Cerebellar nuclear complex (tissue), 1 donor: Measurements from ENCODE around the gene COL11A2.
"Not testable (repeated sequence)": the region's sequence is repeated elsewhere in the genome, so short reads cannot be mapped to it uniquely, and the experiment has no call there.

Experiments
- DNase-seq, 2 experiments: peaks; one replicate each; lab custom pipeline; 2025; lab: John Stamatoyannopoulos, UW

Gene COL11A2

DNA sequence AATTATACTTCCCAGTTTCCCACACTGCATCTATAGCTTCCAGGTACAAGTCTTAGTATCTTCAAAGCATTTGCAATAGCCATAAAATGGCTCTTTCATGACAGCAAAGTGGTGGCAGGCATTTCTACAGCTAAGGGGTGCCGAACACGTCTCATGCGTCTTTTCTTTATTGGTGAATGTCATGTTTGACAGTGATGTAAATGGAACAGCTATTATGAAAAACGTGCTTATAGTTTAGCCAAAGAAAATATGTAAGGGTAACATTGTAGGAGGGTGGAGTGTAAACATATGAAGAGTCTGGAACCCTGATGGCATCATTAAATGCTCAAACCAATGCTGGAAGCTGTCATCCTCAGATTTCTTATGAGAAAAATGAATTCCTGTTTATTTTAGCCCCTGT lies 37.9 kb downstream of the COL11A2 start:
- DNase-seq, result no peak

DNA sequence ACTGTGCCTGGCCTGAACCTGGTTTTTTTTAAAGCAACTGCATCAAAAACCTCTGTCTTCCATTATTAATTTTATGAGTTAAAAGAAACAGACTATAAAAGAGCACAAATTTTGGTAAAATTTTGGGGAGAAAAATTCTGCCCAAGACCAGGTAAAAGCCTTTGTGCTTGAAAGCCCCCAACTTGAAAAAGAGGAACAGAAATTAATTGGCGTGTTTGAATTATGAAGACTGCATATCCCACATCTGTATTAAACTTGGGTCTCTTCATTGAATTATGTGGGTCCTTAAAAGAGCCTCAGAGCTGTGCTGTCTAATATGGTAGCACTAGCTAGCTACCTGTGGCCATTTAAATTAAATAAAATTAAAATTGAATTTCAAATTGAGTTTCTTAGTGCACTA lies 41.2 kb downstream of the COL11A2 start:
- no peak for DNase-seq

DNA sequence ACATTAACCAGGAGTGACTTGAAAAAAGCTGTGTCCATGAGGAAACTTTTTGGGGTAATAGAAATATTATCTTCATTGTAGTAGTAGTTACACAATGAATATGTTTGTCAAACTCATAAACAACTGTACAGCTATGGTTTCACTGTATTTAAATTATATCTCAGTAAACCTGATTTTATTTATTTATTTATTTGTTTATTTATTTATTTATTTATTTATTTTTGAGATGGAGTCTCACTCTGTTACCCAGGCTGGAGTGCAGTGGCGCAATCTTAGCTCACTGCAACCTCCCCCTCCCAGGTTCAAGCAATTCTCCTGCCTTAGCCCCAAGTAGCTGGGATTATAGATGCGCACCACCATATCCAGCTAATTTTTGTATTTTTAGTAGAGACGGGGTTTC lies 41.7 kb downstream of the COL11A2 start:
- DNase-seq, result not testable (repeated sequence)

- peak in 1 of 2 experiments; percentile 28 for DNase-seq
These were observed 44.2 kb downstream of the COL11A2 start for GRCh38 chr6:33147807-33148666.

DNA sequence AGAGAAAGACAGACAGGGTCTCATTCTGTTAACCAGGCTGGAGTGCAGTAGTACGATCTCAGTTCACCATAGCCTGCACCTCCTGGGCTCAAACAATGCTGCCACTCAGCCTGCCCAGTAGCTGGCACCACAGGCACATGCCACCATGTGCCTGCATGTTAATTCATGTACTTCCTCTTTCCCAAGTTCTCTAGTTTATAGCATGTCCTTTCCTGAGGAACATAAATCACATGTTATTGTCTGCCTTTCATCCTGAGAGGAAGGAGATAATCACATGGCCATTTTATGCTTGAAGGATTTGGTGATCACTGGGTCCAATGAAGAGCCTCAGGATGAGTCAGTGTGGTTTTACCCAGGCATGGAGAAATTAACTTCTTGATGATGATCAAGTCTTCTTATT lies 47.9 kb downstream of the COL11A2 start:
- no peak for DNase-seq

DNA sequence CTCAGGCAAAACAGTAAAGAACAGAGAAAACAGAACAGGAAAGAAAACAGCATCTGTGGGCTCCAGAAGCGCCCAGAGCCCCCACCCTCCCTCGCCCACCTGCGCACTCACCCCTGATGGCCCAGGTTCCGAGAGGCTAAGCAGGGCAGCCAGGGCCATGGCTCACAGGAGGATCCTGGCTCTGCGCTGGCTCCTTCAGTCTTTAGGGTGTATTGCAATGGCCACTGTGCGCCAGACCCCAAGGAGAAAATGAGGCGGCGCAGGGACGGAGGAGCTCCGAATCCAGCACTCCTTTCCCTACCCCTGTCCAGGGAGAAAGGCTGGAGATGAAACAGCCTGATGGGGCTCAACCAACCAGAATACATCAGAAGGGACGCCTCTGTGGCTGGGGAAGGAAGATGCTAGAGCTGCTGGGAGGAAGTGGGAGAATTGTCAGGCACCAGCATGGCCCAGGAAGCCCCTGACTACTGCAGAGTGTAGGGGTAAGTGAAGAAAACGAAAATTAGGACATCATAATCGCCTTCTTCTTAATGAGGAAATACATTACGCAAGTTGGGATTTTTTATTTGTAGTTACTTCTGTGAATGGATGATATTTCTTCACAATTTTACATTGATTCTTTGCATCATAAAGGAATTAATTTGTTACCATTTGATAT lies 49.0 kb downstream of the COL11A2 start:
- no peak for DNase-seq

DNA sequence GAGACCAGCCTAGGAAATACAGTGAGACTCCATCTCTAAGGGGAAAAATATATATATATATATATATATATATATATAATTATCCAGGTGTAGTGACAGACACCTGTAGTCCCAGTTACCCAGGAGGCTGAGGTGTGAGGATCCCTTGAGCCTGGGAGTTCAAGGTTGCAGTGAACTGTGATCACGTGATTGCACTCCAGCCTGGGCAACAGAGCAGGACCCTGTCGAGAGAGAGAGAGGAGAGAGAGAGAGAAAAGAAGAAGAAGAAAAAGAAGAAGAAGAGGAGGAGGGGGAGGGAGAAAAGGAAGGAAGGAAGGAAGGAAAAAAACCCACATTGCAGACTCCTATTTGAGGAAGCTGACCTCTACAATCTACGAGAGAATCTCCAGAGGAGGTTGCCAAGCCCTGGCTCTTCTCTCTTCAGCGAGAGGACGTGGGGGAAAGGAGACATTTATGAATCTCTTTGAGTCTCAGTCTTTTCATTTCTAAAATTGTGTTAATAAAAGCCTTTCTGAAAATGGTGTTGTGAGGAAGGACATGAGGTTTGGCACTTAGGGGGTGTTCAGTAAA lies 49.7 kb downstream of the COL11A2 start:
- no peak for DNase-seq

DNA sequence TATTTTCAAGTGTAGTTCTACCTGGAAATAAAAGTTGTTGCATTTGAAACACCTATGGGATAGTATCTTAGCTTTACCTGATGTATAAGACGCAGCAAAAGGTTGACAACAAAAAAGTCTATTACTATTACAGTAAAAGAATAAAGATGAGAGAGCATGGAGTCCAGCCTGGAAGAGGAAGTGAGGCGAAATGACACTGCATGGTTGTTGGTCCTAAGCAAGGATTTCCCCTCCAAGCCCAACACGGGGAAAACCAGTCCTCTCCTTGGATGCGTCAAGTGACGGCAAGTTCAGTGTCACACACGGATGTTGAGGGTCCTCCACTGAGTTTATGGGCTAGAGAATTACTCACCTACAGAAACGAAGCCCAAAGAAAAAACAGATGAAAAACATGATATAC lies 51.7 kb downstream of the COL11A2 start:
- no peak for DNase-seq

DNA sequence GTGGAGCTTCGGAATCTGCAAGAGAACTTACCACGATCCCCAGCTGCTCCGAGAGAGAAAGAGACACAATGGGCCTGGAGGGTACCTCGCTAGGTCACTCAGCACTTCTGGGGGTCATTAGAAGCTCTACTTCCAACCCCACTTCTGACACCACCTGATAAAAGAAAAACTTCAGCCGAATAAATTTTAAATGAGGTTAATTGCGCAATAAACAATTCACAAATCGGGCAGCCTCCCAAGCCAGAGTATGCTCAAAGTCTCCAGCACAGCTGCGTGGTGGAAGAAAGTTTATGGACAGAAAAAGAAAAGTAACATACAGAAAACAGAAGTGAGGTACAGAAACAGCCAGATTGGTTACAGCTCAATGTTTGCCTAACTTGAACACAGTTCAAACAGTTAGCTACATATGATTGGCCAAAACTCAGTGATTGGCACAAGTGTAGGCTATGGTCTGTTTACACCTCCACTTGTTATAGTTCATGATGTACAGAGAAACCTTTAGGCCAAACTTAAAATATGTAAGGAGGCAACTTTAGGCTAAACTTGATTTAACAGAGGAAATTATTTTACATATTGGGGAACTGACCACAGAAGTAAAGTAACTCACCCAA lies 52.6 kb downstream of the COL11A2 start:
- no peak for DNase-seq

- no peak for DNase-seq
These were observed 55.9 kb downstream of the COL11A2 start for GRCh38 chr6:33136310-33136900.

DNA sequence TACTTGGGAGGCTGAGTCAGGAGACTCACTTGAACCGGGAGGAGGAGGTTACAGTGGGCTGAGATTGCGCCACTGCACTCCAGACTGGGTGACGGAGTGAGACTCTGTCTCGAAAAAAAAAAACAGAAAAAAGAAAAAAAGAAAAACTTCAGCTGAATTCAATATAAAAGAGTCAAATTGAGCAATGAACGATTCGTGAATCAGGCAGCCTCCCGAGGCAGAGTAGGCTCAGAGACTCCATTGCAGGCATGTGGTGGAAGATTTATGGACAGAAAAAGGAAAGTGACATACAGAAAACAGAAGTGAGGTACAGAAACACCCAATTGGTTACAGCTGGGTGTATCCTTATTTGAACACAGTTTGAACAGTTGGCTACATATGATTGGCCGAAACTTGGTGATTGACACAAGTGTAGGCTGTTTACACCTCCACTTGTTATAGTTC lies 60.2 kb downstream of the COL11A2 start:
- DNase-seq, result no peak

DNA sequence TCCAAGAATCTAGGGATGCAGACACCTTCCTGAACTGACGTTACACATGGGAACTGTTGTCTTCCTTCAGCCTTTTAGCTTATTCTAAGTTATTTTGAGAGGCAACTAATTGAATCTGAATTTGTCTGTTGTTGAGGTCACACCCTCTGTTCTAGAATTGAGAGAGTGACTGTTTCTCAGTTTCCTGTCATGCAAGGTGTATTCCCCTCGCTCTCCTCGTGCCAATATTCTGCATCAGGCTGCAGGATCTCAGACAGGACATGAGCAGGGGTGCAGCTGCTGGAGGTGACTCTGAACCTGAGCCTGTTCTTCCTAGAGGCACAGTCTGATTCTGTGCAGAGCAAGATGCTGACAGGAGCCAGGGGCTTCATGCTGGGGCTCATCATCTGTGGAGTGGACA lies 63.9 kb downstream of the COL11A2 start:
- DNase-seq, result no peak

GRCh38 chr6:33126101-33126714 lies 66.1 kb downstream of the COL11A2 start:
- no peak for DNase-seq

DNA sequence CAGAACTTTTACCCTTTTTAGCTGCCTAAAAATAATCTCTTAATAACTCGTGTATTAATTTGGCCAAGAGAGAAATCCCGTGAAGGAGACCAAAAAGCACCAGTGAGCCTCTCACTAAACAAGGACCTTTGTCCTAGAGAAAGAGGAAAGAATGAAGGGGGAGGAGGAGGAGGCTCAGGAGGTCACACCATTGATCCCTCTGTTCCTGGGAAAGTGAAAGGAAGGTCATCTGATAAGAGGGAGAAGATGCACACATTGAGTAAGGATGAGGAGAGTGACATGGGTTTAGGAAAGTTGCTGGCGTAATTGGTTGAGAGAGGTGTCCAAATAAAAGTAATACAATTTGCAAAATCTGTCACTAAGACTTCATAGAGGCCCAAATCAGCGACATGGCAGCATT lies 67.3 kb downstream of the COL11A2 start:
- DNase-seq, result no peak

DNA sequence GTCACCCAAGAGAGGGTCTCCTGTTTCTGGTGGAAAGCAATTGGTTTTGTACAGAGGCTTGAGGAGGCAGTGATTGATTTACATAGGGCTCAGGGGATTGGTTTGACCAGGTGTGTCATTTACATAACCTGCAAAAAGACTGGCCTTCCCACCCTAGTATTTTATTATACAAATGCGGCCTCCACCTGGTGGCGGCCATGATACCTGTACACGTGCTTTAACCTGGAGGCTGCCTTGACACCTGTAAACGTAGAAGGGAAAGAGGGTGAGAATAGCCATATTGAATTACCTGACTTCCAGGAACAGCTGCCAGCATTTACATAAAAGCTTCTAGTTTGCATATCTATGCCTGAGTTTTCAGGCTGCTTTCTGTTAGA lies 67.8 kb downstream of the COL11A2 start:
- no peak for DNase-seq

DNA sequence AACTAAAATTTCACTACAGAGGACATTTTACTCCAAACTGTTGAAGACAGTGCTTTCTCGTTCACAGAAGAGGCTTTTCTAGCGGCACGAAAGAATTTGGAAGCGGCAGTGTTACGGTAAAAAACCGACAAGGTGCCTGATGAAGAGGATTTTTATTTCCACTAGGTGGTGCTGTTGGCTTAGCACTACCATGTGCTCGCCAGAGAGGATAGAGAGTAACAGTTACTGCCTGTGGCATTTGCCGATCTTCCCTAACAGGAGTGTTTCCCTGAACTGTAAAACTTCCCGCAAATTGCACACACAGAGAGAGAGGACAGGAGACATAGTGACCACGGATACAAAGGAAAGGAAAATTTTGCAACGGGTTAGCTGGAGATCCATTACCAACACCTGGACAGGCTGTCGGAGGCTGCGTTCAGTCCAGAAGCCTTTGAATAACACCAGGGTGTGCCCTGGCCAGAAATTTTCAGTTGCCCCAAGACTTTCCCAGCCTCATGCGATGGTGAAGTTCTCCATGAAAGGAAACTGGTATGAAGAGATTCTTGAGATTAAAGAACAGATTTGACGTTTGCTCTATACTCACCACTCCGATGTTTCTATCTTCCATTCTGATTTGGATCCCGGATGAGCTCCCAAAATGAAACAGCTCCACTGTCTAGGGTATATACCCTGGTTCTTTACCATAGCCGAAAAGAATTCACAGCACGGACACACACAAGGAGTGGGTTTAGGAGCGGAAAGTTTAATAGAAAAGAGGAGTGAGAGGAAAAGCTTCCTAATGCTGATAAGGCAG lies 68.3 kb downstream of the COL11A2 start:
- peak in 1 of 2 experiments; percentile 38 for DNase-seq

GRCh38 chr6:33123181-33123580 lies 69.1 kb downstream of the COL11A2 start:
- DNase-seq, result no peak

- DNase-seq, result no peak
These were observed 72.3 kb downstream of the COL11A2 start for GRCh38 chr6:33120001-33120400.

GRCh38 chr6:33118525-33119123 lies 73.6 kb downstream of the COL11A2 start:
- DNase-seq, result peak in 1 of 2 experiments; percentile 41

DNA sequence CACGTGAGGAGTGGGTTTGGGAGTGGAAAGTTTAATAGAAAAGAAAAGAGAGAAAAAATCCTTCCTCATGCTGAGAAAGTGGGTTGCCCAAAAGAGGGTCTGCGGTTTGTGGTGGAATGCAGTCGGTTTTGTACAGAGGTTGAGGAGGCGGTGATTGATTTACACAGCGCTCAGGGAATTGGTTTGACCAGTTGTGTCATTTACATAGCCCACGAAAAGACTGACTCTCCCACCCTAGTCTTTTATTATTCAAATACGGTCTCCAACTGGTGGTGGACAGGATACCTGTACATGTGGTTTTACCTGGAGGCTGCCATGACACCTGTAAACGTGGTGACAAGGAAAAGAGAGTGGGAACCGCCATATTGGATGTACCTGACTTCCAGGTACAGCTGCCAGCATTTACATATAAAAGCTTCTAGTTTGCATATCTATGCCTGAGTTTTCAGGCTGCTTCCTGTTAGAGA lies 74.4 kb downstream of the COL11A2 start:
- no peak for DNase-seq
